GM12874 (cell line): ENCODE measurements around the gene TLE4.

Experiments
- TF ChIP-seq, protein P1 (sequence below): IDR thresholded peaks from 2 replicates; pipeline ENCODE4 v1.5.1; 2011; ENCODE audit warnings: low read depth, mild to moderate bottlenecking, control low read depth, low read length, moderate library complexity; ENCODE audit not compliant: insufficient read depth

Gene TLE4

DNA sequence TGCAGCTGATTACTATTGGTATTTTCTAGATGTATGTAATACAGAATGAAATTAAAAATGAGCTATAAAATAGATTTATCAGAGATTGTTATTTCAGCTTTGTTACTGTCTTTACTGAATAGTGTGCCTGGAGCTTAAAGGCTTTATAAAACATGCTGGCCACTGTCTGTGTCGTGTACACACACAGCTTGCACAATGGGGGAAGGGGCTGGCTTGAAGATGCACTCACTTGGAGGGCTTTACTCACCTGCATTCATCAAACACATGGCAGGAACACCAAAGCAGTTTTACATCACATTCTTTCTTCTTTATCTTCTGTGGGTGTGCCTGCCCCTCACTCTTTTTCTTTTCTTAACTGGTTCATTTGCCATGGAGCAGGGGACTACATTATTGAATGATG is 60.9 kb downstream of the TLE4 start:
- TF ChIP-seq, protein P1, sequence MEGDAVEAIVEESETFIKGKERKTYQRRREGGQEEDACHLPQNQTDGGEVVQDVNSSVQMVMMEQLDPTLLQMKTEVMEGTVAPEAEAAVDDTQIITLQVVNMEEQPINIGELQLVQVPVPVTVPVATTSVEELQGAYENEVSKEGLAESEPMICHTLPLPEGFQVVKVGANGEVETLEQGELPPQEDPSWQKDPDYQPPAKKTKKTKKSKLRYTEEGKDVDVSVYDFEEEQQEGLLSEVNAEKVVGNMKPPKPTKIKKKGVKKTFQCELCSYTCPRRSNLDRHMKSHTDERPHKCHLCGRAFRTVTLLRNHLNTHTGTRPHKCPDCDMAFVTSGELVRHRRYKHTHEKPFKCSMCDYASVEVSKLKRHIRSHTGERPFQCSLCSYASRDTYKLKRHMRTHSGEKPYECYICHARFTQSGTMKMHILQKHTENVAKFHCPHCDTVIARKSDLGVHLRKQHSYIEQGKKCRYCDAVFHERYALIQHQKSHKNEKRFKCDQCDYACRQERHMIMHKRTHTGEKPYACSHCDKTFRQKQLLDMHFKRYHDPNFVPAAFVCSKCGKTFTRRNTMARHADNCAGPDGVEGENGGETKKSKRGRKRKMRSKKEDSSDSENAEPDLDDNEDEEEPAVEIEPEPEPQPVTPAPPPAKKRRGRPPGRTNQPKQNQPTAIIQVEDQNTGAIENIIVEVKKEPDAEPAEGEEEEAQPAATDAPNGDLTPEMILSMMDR: no peak

DNA sequence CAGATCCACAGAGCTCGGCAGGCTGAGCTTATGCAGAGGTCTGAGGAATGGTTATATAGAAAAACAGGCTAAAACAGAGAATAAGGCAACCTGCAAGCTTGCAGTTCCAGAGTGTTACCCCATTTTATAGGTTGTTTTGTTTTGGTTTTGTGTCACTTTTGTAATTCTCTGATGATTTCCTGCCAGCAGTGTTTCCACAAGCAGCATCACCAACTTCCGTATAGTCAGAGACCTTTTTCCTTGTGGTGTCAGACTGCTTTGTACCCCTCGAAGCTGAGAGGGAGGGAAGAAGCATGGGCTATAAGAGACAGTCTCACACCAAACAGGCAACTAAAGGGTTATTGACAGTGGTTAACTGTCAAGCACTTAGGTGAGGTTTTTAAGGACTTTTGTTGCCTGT is 61.8 kb downstream of the TLE4 start:
- TF ChIP-seq, protein P1: no peak

DNA sequence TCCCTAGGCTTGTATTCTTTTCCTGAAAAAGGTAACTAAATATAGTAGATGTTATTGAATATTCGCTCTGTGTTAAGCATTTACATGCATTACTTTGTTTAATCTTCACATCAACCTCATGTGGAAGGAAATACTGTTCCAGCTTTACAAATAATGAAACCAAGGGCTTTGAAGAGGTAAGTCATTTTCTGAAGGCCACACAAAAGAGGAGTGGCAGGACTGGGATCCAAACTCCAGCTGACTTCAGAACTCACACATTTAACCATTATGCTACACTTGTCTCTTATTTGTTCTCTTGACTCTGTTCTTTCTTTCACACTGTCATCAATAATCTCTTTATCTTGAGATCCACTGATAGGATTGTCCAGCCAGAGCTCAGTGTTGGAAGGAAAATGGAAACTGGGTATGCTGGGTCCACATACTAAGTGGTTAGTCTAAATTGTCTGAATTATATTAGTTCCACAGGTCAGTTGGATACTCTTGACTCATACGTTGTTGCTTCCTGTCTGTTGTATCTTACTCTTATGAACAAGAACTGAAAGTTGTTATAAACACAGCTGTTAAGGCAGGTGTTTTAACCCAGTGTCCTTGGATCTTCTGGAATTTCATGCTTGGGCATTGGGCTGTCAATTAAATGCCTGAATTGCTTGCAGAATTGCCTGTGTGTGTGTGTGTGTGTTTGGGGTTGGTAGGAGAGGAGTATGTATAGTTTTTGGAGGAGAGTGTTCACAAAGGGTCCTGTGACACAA is 65.6 kb downstream of the TLE4 start:
- TF ChIP-seq, protein P1: no peak

DNA sequence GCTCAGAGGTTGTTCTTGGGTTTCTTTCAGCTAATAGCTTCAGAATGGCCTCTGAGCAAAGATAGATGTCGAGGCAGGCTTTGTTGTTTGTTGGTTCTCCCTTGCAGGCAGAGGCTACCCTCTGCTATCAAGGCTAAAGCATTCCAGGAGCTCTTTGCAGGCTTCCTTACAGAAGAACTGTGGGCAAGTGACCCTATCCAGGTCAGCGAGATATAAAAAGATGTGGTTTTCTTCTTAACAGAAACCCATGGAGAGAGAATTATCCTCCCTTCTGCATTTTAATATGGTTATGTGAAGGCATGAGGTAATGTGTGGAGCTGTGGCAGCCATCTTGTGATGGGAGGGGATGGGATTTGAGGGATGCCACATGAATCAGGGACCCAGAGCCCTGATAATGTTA is 67.0 kb downstream of the TLE4 start:
- TF ChIP-seq, protein P1: no peak

DNA sequence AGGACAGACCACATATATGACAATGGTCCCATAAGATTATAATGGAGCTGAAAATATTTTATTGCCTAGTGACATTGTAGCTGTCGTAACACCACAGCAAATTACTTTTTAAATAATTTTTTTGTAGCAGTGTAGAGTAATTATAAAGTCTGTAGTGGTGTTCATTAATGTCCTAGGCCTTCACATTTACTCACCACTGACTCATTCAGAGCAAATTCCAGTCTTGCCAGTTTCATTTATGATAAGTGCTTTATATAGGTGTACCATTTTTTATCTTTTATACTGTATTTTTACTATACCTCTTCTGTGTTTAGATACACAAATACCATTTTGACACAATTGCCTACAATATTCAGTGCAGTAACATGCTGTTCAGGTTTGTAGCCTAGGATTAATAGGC is 67.6 kb downstream of the TLE4 start:
- TF ChIP-seq, protein P1: no peak

DNA sequence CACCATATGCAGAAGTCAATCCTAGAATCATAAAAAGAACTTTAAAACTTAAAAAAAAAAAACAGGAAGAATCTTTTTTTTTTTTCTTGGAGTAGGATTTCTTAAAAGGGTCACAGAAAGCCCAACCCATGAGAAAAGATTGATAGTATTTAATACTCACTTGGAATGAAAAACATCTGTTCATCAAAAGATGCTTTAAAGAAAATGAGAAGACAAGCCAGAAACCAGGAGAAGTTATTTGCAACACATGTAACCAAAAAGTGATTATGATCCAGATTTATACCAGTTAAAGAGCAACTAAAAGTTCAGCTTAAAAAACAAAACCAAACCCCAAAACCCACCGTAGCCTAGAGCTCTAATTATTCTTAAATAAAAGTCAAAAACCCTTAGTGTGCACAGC is 69.3 kb downstream of the TLE4 start:
- TF ChIP-seq, protein P1: no peak

DNA sequence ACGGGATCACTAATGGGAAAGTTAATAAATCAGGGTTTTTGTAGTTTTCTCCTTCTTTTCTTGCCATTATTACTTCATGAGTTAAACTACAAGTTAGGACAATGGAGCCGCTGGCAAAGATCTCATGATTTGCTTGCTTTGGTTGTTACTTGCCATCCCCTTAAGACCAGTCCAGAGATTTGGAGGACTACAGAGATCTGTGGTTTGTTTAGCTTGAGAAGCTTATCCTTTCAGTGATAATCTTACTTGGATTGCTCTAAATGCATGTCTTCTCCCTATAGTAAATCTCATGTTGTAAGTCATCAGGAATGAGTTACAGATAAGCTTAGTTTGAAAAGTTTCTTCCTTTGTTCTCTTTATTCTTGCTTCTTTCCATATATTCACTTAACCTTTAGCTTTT is 70.9 kb downstream of the TLE4 start:
- TF ChIP-seq, protein P1: no peak

DNA sequence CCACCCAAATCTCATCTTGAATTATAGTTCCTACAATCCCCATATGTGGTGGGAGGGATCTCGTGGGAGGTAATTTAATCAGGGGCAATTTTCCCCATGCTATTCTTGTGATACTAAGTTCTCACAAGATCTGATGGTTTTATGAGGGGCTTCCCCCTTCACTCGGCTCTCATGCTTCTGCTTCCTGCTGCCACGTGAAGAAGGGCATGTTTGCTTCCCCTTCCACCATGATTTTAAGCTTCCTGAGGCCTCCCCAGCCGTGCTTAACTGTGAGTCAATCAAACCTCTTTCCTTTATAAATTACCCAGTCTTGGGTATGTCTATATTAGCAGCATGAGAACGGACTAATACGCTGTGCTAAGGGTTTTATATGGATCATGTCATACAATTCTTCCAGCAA is 72.3 kb downstream of the TLE4 start:
- TF ChIP-seq, protein P1: no peak
